ENCODE measurements around the gene SDF4. TPM values are rescaled to one million over a fixed set of nuclear protein-coding genes. Genes with fewer than 3 reads are reported as not detected.
A peak's percentile ranks its signal among the peaks of the same experiment; 100 is the strongest.

SDF4 gene
- total and polyA plus RNA-seq, 2 experiments from 2014 or later: 45.0 to 62.6 TPM

- TF ChIP-seq CREB1 (CRISPR knock-in tag; IDR thresholded peaks at IDR 0.05; ENCODE audit: low read depth): no peak
- TF ChIP-seq ZNF331 (CRISPR knock-in tag; IDR thresholded peaks at IDR 0.05; ENCODE audit: low read depth): no peak
These were observed 15.6 kb upstream of the SDF4 start (continued) for GRCh38 chr1:1247341-1247913.

GRCh38 chr1:1246577-1247340, 15.0 kb upstream of the SDF4 start, which contains the start of gene C1QTNF12:
Gene C1QTNF12 (minus strand): TSS chr1:1246722. CDS start chr1:1246690, 32 bp downstream.
- Mint-ChIP-seq H3K27me3 (ENCODE audit: insufficient read depth, low read depth, poor library complexity) (peaks cover 2% of the 10 kb centered on the region), H3K9me3 (no peaks in the 10 kb centered on the region), H3K4me1 (peaks cover 2% of the 10 kb centered on the region; the same call in 1 of the 3 replicates), H3K27ac (no peak within 1 kb of the TSS), H3K4me3 (no peak within 1 kb of the TSS; the same call in 2 of the 3 replicates), H3K36me3 (ENCODE audit: low read depth) (peaks cover 3% of the 10 kb centered on the region; the same call in 1 of the 3 replicates)
- Histone ChIP-seq H3K4me3 (peak within 1 kb of the TSS; percentile 47; the same call in 1 of the 2 replicates), H3K4me1 (ENCODE audit: insufficient read depth) (peaks cover 3% of the 10 kb centered on the region; the same call in 1 of the 2 replicates), H3K27me3 (ENCODE audit: insufficient read depth) (peaks cover 10% of the 10 kb centered on the region; the same call in 1 of the 2 replicates), H3K9me2 (ENCODE audit: insufficient read depth) (no peaks in the 10 kb centered on the region), H2AFZ (no peak within 1 kb of the TSS), H3K79me2 (replicated peaks; ENCODE audit: insufficient read depth) (no peaks in the 10 kb centered on the region), H3K27ac (ENCODE audit: low read depth) (no peak within 1 kb of the TSS), H3F3A (replicated peaks; ENCODE audit: low read depth) (peaks cover 8% of the 10 kb centered on the region; the same call in 1 of the 2 replicates), H3K4me2 (peak within 1 kb of the TSS; percentile 77), H4K20me1 (replicated peaks; ENCODE audit: insufficient read depth) (no peaks in the 10 kb centered on the region), H3K36me3 (ENCODE audit: insufficient read depth) (no peaks in the 10 kb centered on the region)
- peak; percentile 62 for DNase-seq (ENCODE audit: low spot score)
- peak; percentile 59 for ATAC-seq
- TF ChIP-seq JUNB (IDR thresholded peaks at IDR 0.05; ENCODE audit: unreplicated experiment) (no peak), CREB1 (CRISPR knock-in tag; IDR thresholded peaks at IDR 0.05; ENCODE audit: low read depth) (no peak), EZH2 (IDR thresholded peaks at IDR 0.05; ENCODE audit: low read depth, unreplicated experiment) (no peak), ZNF114 (CRISPR knock-in tag; IDR thresholded peaks at IDR 0.05) (no peak), STAT1 (IDR thresholded peaks at IDR 0.05; ENCODE audit: unreplicated experiment) (no peak), CTCF (conservative IDR thresholded peaks at IDR 0.05; ENCODE audit: low read depth in 2 of 2) (peak in 1 of 2 experiments; percentile 35; a peak in 2 of 4 replicates)

- H3K4me1 Mint-ChIP-seq: peaks cover under 1% of the 10 kb centered on the region; the same call in 1 of the 3 replicates
- Histone ChIP-seq H3K36me3 (ENCODE audit: insufficient read depth) (no peaks in the 10 kb centered on the region), H3K9me2 (ENCODE audit: insufficient read depth) (no peaks in the 10 kb centered on the region), H4K20me1 (replicated peaks; ENCODE audit: insufficient read depth) (no peaks in the 10 kb centered on the region), H3K4me3 (peak overlapping the region; percentile 47; the same call in 1 of the 2 replicates), H2AFZ (no peak overlapping the region), H3K27ac (ENCODE audit: low read depth) (no peak overlapping the region), H3K4me2 (peak overlapping the region; percentile 77; the same call in 1 of the 2 replicates), H3K79me2 (replicated peaks; ENCODE audit: insufficient read depth) (no peaks in the 10 kb centered on the region), H3K27me3 (ENCODE audit: insufficient read depth) (peaks cover 10% of the 10 kb centered on the region; the same call in 1 of the 2 replicates), H3F3A (replicated peaks; ENCODE audit: low read depth) (peaks cover 6% of the 10 kb centered on the region; the same call in 1 of the 2 replicates), H3K4me1 (ENCODE audit: insufficient read depth) (peaks cover 3% of the 10 kb centered on the region; the same call in 1 of the 2 replicates)
- peaks cover 3% of the 10 kb centered on the region; the same call in 1 of the 3 replicates for H3K36me3 Mint-ChIP-seq (ENCODE audit: low read depth)
- DNase-seq (ENCODE audit: low spot score) (no peak), ATAC-seq (peak; percentile 16)
- H3K4me3 Mint-ChIP-seq: no peak overlapping the region
- no peak overlapping the region for H3K27ac Mint-ChIP-seq
- peaks cover 2% of the 10 kb centered on the region for H3K27me3 Mint-ChIP-seq (ENCODE audit: insufficient read depth, low read depth, poor library complexity)
- no peaks in the 10 kb centered on the region for H3K9me3 Mint-ChIP-seq
- TF ChIP-seq JUNB (IDR thresholded peaks at IDR 0.05; ENCODE audit: unreplicated experiment) (no peak), REST (IDR thresholded peaks at IDR 0.05; ENCODE audit: unreplicated experiment) (no peak), ETS1 (IDR thresholded peaks at IDR 0.05) (no peak), NANOG (IDR thresholded peaks at IDR 0.05; ENCODE audit: borderline replicate concordance) (no peak), ZNF114 (CRISPR knock-in tag; IDR thresholded peaks at IDR 0.05) (no peak)
These were observed 14.2 kb upstream of the SDF4 start for GRCh38 chr1:1245817-1246576.
